PC-9 (cell line): ENCODE measurements around the gene RASAL2. TPM values are rescaled to one million over a fixed set of nuclear protein-coding genes. Genes with fewer than 3 reads are reported as not detected.

Experiments
- BruUV-seq: library from RNA; stranded (reverse); fragments of 400-500 nt; replicated peaks from 2 replicates; lab custom pipeline; 2021; lab: Mats Ljungman, UMichigan
- CTCF ChIA-PET: fragments of 300-600 bp; sonication (Branson Sonifier 250); formaldehyde crosslinking; loops from one replicate; lab custom pipeline; 2022; ENCODE audit warnings: antibody characterized with exemption; lab: Charles Lee
- POLR2A ChIA-PET: fragments of 300-600 bp; sonication (Branson Sonifier 250); formaldehyde crosslinking; loops from one replicate; lab custom pipeline; 2022; ENCODE audit warnings: antibody characterized with exemption; ENCODE audit not compliant: unreplicated experiment; lab: Charles Lee
- DNase-seq, 2 experiments: peaks; one replicate each; pipeline versions ENCODE4 v3.0.0 to v3.0.0-alpha.2; 2015 to 2022; ENCODE audit warnings: mixed read lengths in 1 of 2
- H2AFZ ChIP-seq: fragments of 200-600 bp; sonication (generic); 2 replicates; pipeline ENCODE4 v1.8.1; 2017; ENCODE audit warnings: antibody characterized with exemption
- H3F3A ChIP-seq: fragments of 200-600 bp; sonication (generic); 2 replicates; pipeline ENCODE4 v1.8.1; 2017; ENCODE audit warnings: antibody characterized with exemption, mild to moderate bottlenecking, low read depth; ENCODE audit not compliant: insufficient read depth
- H3K27ac ChIP-seq: fragments of 200-600 bp; sonication (generic); 2 replicates; pipeline ENCODE4 v1.6.1; 2016; ENCODE audit warnings: mixed run types
- H3K27me3 ChIP-seq: fragments of 200-600 bp; sonication (generic); 2 replicates; pipeline ENCODE4 v1.6.1; 2016; ENCODE audit warnings: low read depth, mixed run types; ENCODE audit not compliant: insufficient read depth
- H3K36me3 ChIP-seq: fragments of 200-600 bp; sonication (generic); 2 replicates; pipeline ENCODE4 v1.6.1; 2016; ENCODE audit warnings: low read depth, mixed run types
- H3K4me1 ChIP-seq: fragments of 200-600 bp; sonication (generic); replicated peaks from 2 replicates; pipeline ENCODE4 v1.6.1; 2016; ENCODE audit warnings: mixed run types; ENCODE audit not compliant: insufficient read depth
- H3K4me2 ChIP-seq: fragments of 200-600 bp; sonication (generic); 2 replicates; pipeline ENCODE4 v1.6.1; 2017; ENCODE audit warnings: mixed run types
- H3K4me3 ChIP-seq: fragments of 200-600 bp; sonication (generic); 2 replicates; pipeline ENCODE4 v1.6.1; 2016; ENCODE audit warnings: mixed run types
- H3K79me2 ChIP-seq: fragments of 200-600 bp; sonication (generic); 2 replicates; pipeline ENCODE4 v1.6.1; 2017; ENCODE audit warnings: low read depth, mixed run types
- H3K9me2 ChIP-seq: fragments of 200-600 bp; sonication (generic); 2 replicates; pipeline ENCODE4 v1.8.1; 2017; ENCODE audit warnings: mild to moderate bottlenecking; ENCODE audit not compliant: insufficient read depth
- H3K9me3 ChIP-seq: fragments of 200-600 bp; sonication (generic); 2 replicates; pipeline ENCODE4 v1.8.1; 2016; ENCODE audit warnings: low read depth; ENCODE audit not compliant: insufficient read depth
- H4K20me1 ChIP-seq: fragments of 200-600 bp; sonication (generic); 2 replicates; pipeline ENCODE4 v1.8.1; 2017; ENCODE audit not compliant: insufficient read depth
- CTCF ChIP-seq: fragments of 200-600 bp; sonication (generic); conservative IDR thresholded peaks from 2 replicates; pipeline ENCODE4 v1.6.1; 2017; ENCODE audit warnings: mixed run types, antibody characterized with exemption, mild to moderate bottlenecking, moderate library complexity
- EZH2 ChIP-seq: fragments of 200-600 bp; sonication (generic); IDR thresholded peaks from 2 replicates; pipeline ENCODE4 v1.8.0; 2017; ENCODE audit warnings: antibody characterized with exemption, low read depth
- intact Hi-C: fragments of 100-400 bp; cut with micrococcal nuclease; formaldehyde crosslinking; loops from one replicate; pipeline ENCODE4 v1.10.0; 2022; ENCODE audit not compliant: unreplicated experiment
- total RNA-seq: library from RNA; stranded (reverse); gene quantifications from 2 replicates; pipeline ENCODE4 v1.2.3, GENCODE V29; 2021

The RASAL2 gene
- total RNA-seq, 1 experiment from 2014 or later, result 54.1 TPM

- intact Hi-C loops, result no loop called here
- no peaks in the 10 kb centered on the region for H3K27me3 ChIP-seq
- no peak overlapping the region for H3K4me3 ChIP-seq
- no peaks in the 10 kb centered on the region for H3K9me2 ChIP-seq
- H3F3A ChIP-seq, result peaks cover 14% of the 10 kb centered on the region; the same call in 1 of the 2 replicates
- no peaks in the 10 kb centered on the region for H3K36me3 ChIP-seq
- peaks cover 6% of the 10 kb centered on the region for H3K9me3 ChIP-seq
- no peak overlapping the region for H3K27ac ChIP-seq
- POLR2A ChIA-PET, result no interaction called here
- TF ChIP-seq CTCF, result no peak
- TF ChIP-seq EZH2, result no peak
- no peak overlapping the region for H2AFZ ChIP-seq
- DNase-seq, result peak in 1 of 2 experiments; percentile 46
- peaks cover 8% of the 10 kb centered on the region for H3K4me1 ChIP-seq
- H3K4me2 ChIP-seq, result no peak overlapping the region
- no TSS peak for BruUV-seq
- peaks cover 38% of the 10 kb centered on the region for H3K79me2 ChIP-seq
- H4K20me1 ChIP-seq, result no peaks in the 10 kb centered on the region
- CTCF ChIA-PET, result no interaction called here
Observed at GRCh38 chr1:178323067-178323466, 229.2 kb downstream of the RASAL2 start.

- H3K4me3 ChIP-seq, result no peak overlapping the region
- H3K4me2 ChIP-seq, result no peak overlapping the region
- CTCF ChIA-PET, result no interaction called here
- H4K20me1 ChIP-seq, result no peaks in the 10 kb centered on the region; the same call in 1 of the 2 replicates
- H3K36me3 ChIP-seq, result no peaks in the 10 kb centered on the region
- TF ChIP-seq CTCF (no peak), EZH2 (no peak)
- no peaks in the 10 kb centered on the region for H3K27me3 ChIP-seq
- no peak overlapping the region for H3K27ac ChIP-seq
- H3K79me2 ChIP-seq, result peaks cover 46% of the 10 kb centered on the region
- H2AFZ ChIP-seq, result no peak overlapping the region
- peak in 1 of 2 experiments; percentile 39 for DNase-seq
- BruUV-seq, result no TSS peak
- peaks cover 6% of the 10 kb centered on the region for H3K9me3 ChIP-seq
- no peaks in the 10 kb centered on the region for H3K9me2 ChIP-seq
- peaks cover 14% of the 10 kb centered on the region; the same call in 1 of the 2 replicates for H3F3A ChIP-seq
- peaks cover 9% of the 10 kb centered on the region for H3K4me1 ChIP-seq
- intact Hi-C loops, result no loop called here
- POLR2A ChIA-PET, result interaction anchor here (0.5 kb wide), 1 partner anchor 23 kb away, joined by 3 read pairs; no protein-coding TSS in a partner anchor
Observed at GRCh38 chr1:178324003-178324402, 230.1 kb downstream of the RASAL2 start.

GRCh38 chr1:178328728-178329127, 234.8 kb downstream of the RASAL2 start:
- peaks cover 49% of the 10 kb centered on the region for H3K79me2 ChIP-seq
- no peak overlapping the region for H3K27ac ChIP-seq
- no peaks in the 10 kb centered on the region; the same call in 1 of the 2 replicates for H4K20me1 ChIP-seq
- CTCF ChIA-PET, result no interaction called here
- intact Hi-C loops, result no loop called here
- BruUV-seq, result no TSS peak
- H3K9me2 ChIP-seq, result no peaks in the 10 kb centered on the region
- no peaks in the 10 kb centered on the region for H3K27me3 ChIP-seq
- H3K4me3 ChIP-seq, result no peak overlapping the region
- no peak overlapping the region for H2AFZ ChIP-seq
- no peak for TF ChIP-seq EZH2
- TF ChIP-seq CTCF, result no peak
- peaks cover 26% of the 10 kb centered on the region for H3K4me1 ChIP-seq
- no peak overlapping the region for H3K4me2 ChIP-seq
- no peak for DNase-seq
- H3K36me3 ChIP-seq, result no peaks in the 10 kb centered on the region
- H3F3A ChIP-seq, result peaks cover 12% of the 10 kb centered on the region; the same call in 1 of the 2 replicates
- H3K9me3 ChIP-seq, result peaks cover 6% of the 10 kb centered on the region
- POLR2A ChIA-PET, result interaction anchor here (0.6 kb wide), 1 partner anchor 237 kb away, joined by 3 read pairs; no protein-coding TSS in a partner anchor
